Psoas muscle (tissue), 8 donors: Measurements from ENCODE around the gene BAZ2B. TPM values are rescaled to one million over a fixed set of nuclear protein-coding genes. Genes with fewer than 3 reads are reported as not detected.
"Not testable (repeated sequence)": the region's sequence is repeated elsewhere in the genome, so short reads cannot be mapped to it uniquely, and the experiment has no call there.

ENCODE experiments used
- ATAC-seq, 4 donors: fragments of 200-7000 bp; cut with Tn5 transposase; one replicate each; pipeline ENCODE4 v1.9.1; 2020; ENCODE audit warnings: moderate library complexity in 3 of 4, mild to moderate bottlenecking in 2 of 4
- DNase-seq, 2 donors: peaks; one replicate each; pipeline ENCODE4 v3.0.0-alpha.2; 2020
- H3K27ac ChIP-seq: fragments of 200-600 bp; one replicate; pipeline ENCODE4 v1.8.0; 2022
- H3K27me3 ChIP-seq, 3 donors: fragments of 200-600 bp in 1 of 3; one replicate each; pipeline versions ENCODE4 v1.6.1 to v1.8.0; 2013 to 2022; ENCODE audit warnings: low read length in 2 of 3, mild to moderate bottlenecking in 2 of 3, moderate library complexity in 1 of 3; ENCODE audit not compliant: insufficient read depth in 3 of 3
- H3K36me3 ChIP-seq, 2 donors: fragments of 200-600 bp in 1 of 2; one replicate each; pipeline versions ENCODE4 v1.6.1 to v1.8.0; 2013 to 2022; ENCODE audit warnings: low read depth in 1 of 2, mild to moderate bottlenecking in 1 of 2, moderate library complexity in 1 of 2; ENCODE audit not compliant: insufficient read depth in 1 of 2
- H3K4me1 ChIP-seq: fragments of 200-600 bp; one replicate; pipeline ENCODE4 v1.8.0; 2022
- H3K4me3 ChIP-seq: fragments of 200-600 bp; one replicate; pipeline ENCODE4 v1.8.0; 2022; ENCODE audit warnings: mild to moderate bottlenecking
- H3K9me3 ChIP-seq: fragments of 200-600 bp; one replicate; pipeline ENCODE4 v1.8.0; 2022
- CTCF ChIP-seq: fragments of 200-600 bp; IDR thresholded peaks from one replicate; pipeline ENCODE4 v1.8.0; 2022; ENCODE audit warnings: antibody characterized with exemption
- WGBS, 3 donors: extraction: QIAGEN DNeasy Blood & Tissue Kit; methylation state at CpG; one replicate each; pipeline versions ENCODE4 v1.1.6 to v1.1.7; 2013; 5-methylcytosine and 5-hydroxymethylcytosine counted together
- intact Hi-C, 2 donors: fragments of 100-400 bp; cut with DNase I; formaldehyde crosslinking; loops; one replicate each; pipeline versions ENCODE4 v1.11.0 to v1.14.2; 2022
- polyA plus RNA-seq, 3 donors: library from polyadenylated mRNA; stranded (reverse); fragments of 200-250 nt; gene quantifications; one replicate each; pipeline ENCODE4 v1.2.3, GENCODE V29; 2013
- total RNA-seq, 4 donors: library from RNA; stranded (reverse); fragmentation: NEBNext Ultra II Directional in 2 of 4; extraction: Animal tissue kit (Norgen Biotek cat#: 25700) in 2 of 4; gene quantifications; one replicate each; pipeline versions ENCODE4 v1.2.1 to v1.2.4, GENCODE V29; 2021 to 2023
- donor health status: healthy with polysubstance abuse.
- donor health status: DM: no; HTN: no; CAD: no; lungs with moderate emphysema.
- donor health status: Bipolar disorder and iron deficiency.
- donor health status: healthy.
- donor health status: DM: yes; HTN: yes; CAD: no.
- donor health status: DM: no; HTN: no; CAD: no.
- donor health status: DM: no; HTN: no; CAD: no.
- donor health status: DM: yes; HTN: yes; CAD: no.

The BAZ2B gene
- total and polyA plus RNA-seq, 7 donors: 7.5 to 27.0 (median 22.7) TPM

- TF ChIP-seq CTCF: no peak
- intact Hi-C loops: no loop called here
- Histone ChIP-seq H3K36me3 (peaks cover 0 to 8% of the 10 kb centered on the region in 2 donors), H3K4me3 (no peak overlapping the region), H3K9me3 (no peaks in the 10 kb centered on the region), H3K27me3 (no peaks in the 10 kb centered on the region), H3K27ac (no peak overlapping the region), H3K4me1 (no peaks in the 10 kb centered on the region)
- no peak for ATAC-seq
- no peak for DNase-seq
- 68 to 70% (median 69%) methylated on average over 9 of the region's 9 CpGs for WGBS, 3 donors
Measured at GRCh38 chr2:159546039-159546438, 70.3 kb downstream of the BAZ2B start.

GRCh38 chr2:159545085-159545484 lies 71.3 kb downstream of the BAZ2B start:
- H3K4me3 ChIP-seq: no peak overlapping the region
- no peak for DNase-seq
- intact Hi-C loops: no loop called here
- H3K9me3 ChIP-seq: no peaks in the 10 kb centered on the region
- no peak for TF ChIP-seq CTCF
- no peaks in the 10 kb centered on the region for H3K27me3 ChIP-seq
- H3K27ac ChIP-seq: no peak overlapping the region
- H3K36me3 ChIP-seq: peaks cover 0 to 8% of the 10 kb centered on the region in 2 donors
- no peaks in the 10 kb centered on the region for H3K4me1 ChIP-seq
- no peak for ATAC-seq
- WGBS, 3 donors: 99 to 100% (median 100%) methylated on average over 1 of the region's 1 CpG

GRCh38 chr2:159542101-159542500 lies 74.2 kb downstream of the BAZ2B start:
- intact Hi-C loops: no loop called here
- DNase-seq: no peak
- Histone ChIP-seq H3K27ac (no peak overlapping the region), H3K27me3 (no peaks in the 10 kb centered on the region), H3K36me3 (peaks cover 0 to 11% of the 10 kb centered on the region in 2 donors), H3K4me1 (no peaks in the 10 kb centered on the region), H3K9me3 (no peaks in the 10 kb centered on the region), H3K4me3 (no peak overlapping the region)
- no peak for TF ChIP-seq CTCF
- ATAC-seq: no peak

- no peaks in the 10 kb centered on the region for H3K9me3 ChIP-seq
- ATAC-seq (no peak), DNase-seq (no peak)
- H3K27me3 ChIP-seq: no peaks in the 10 kb centered on the region
- no peak for TF ChIP-seq CTCF
- peaks cover 0 to 11% of the 10 kb centered on the region in 2 donors for H3K36me3 ChIP-seq
- no peak overlapping the region for H3K27ac ChIP-seq
- 96 to 99% (median 97%) methylated on average over 1 of the region's 1 CpG for WGBS, 3 donors
- no peak overlapping the region for H3K4me3 ChIP-seq
- no peaks in the 10 kb centered on the region for H3K4me1 ChIP-seq
- intact Hi-C loops: no loop called here
Measured at GRCh38 chr2:159539701-159540100, 76.6 kb downstream of the BAZ2B start.

- TF ChIP-seq CTCF: no peak
- intact Hi-C loops: no loop called here
- no peak overlapping the region for H3K4me3 ChIP-seq
- H3K9me3 ChIP-seq: no peaks in the 10 kb centered on the region
- H3K27ac ChIP-seq: no peak overlapping the region
- 95 to 99% (median 98%) methylated on average over 3 of the region's 3 CpGs for WGBS, 3 donors
- no peak for DNase-seq
- peaks cover 0 to 11% of the 10 kb centered on the region in 2 donors for H3K36me3 ChIP-seq
- no peaks in the 10 kb centered on the region for H3K27me3 ChIP-seq
- no peaks in the 10 kb centered on the region for H3K4me1 ChIP-seq
- no peak for ATAC-seq
Measured at GRCh38 chr2:159538801-159539200, 77.5 kb downstream of the BAZ2B start.

- ATAC-seq: not testable (repeated sequence)
Measured at GRCh38 chr2:159535261-159535660, 81.1 kb downstream of the BAZ2B start.

More at GRCh38 chr2:159535261-159535660, 81.1 kb downstream of the BAZ2B start:
- DNase-seq, H3K27me3 ChIP-seq, H3K9me3 ChIP-seq, H3K4me1 ChIP-seq, H3K36me3 ChIP-seq, intact Hi-C loops, H3K4me3 ChIP-seq, H3K27ac ChIP-seq: not testable (repeated sequence)
- WGBS, 3 donors: 90 to 97% (median 92%) methylated on average over 4 of the region's 4 CpGs
